OCI-LY3 (cell line): Measurements from ENCODE around the gene FRAT2.

Experiments
- H2AFZ ChIP-seq: fragments of 200-600, 300-600 bp; shearing (Covaris generic); 2 replicates; pipeline ENCODE4 v1.6.0; 2014; ENCODE audit warnings: antibody characterized with exemption, low read depth, low read length
- H3K27ac ChIP-seq: fragments of 200-600, 300-600 bp; sonication (generic); 2 replicates; pipeline ENCODE4 v1.5.1; 2014; ENCODE audit warnings: mild to moderate bottlenecking, low read length, moderate library complexity, mixed read lengths
- H3K27me3 ChIP-seq: fragments of 200-600, 300-600 bp; sonication (generic); 2 replicates; pipeline ENCODE4 v1.6.1; 2014; ENCODE audit warnings: low read depth, low read length, mixed read lengths
- H3K36me3 ChIP-seq: fragments of 200-600, 300-600 bp; sonication (generic); replicated peaks from 2 replicates; pipeline ENCODE3; 2014; ENCODE audit warnings: low read depth, low read length, mixed read lengths
- H3K4me1 ChIP-seq: fragments of 300-600, 200-600 bp; sonication (generic); 2 replicates; pipeline ENCODE4 v1.6.1; 2014; ENCODE audit warnings: low read length, mixed read lengths
- H3K4me2 ChIP-seq: fragments of 200-600, 300-600 bp; sonication (generic); 2 replicates; pipeline ENCODE4 v1.6.1; 2014; ENCODE audit warnings: low read length, mixed read lengths
- H3K4me3 ChIP-seq: fragments of 300-600, 200-600 bp; sonication (generic); 2 replicates; pipeline ENCODE4 v1.5.1; 2014; ENCODE audit warnings: antibody characterized with exemption, mild to moderate bottlenecking, low read length, moderate library complexity
- H3K79me2 ChIP-seq: fragments of 300-600, 200-600 bp; shearing (Covaris generic); 2 replicates; pipeline ENCODE4 v1.6.1; 2014; ENCODE audit warnings: mild to moderate bottlenecking, low read length, mixed read lengths
- H3K9ac ChIP-seq: fragments of 300-600, 200-600 bp; shearing (Covaris generic); 2 replicates; pipeline ENCODE4 v1.6.0; 2014; ENCODE audit warnings: mild to moderate bottlenecking, low read length, moderate library complexity
- H3K9me3 ChIP-seq: fragments of 200-600, 300-600 bp; shearing (Covaris generic); 2 replicates; pipeline ENCODE4 v1.6.1; 2014; ENCODE audit warnings: low read length, mixed read lengths; ENCODE audit not compliant: insufficient read depth
- H4K20me1 ChIP-seq: fragments of 200-600, 300-600 bp; sonication (generic); 2 replicates; pipeline ENCODE4 v1.6.1; 2016; ENCODE audit warnings: low read length, mixed read lengths; ENCODE audit not compliant: insufficient read depth
- EZH2phosphoT487 ChIP-seq: fragments of 200-600 bp; shearing (Covaris generic); IDR thresholded peaks from 2 replicates; pipeline ENCODE4 v1.6.1; 2018; ENCODE audit warnings: antibody characterized with exemption, mixed run types, low read depth
- TF ChIP-seq, protein P1 (sequence below): fragments of 200-600, 300-600 bp; sonication (generic); IDR thresholded peaks from 2 replicates; pipeline ENCODE4 v1.5.1; 2014; ENCODE audit warnings: antibody characterized with exemption, low read length, low read depth

The FRAT2 gene

DNA sequence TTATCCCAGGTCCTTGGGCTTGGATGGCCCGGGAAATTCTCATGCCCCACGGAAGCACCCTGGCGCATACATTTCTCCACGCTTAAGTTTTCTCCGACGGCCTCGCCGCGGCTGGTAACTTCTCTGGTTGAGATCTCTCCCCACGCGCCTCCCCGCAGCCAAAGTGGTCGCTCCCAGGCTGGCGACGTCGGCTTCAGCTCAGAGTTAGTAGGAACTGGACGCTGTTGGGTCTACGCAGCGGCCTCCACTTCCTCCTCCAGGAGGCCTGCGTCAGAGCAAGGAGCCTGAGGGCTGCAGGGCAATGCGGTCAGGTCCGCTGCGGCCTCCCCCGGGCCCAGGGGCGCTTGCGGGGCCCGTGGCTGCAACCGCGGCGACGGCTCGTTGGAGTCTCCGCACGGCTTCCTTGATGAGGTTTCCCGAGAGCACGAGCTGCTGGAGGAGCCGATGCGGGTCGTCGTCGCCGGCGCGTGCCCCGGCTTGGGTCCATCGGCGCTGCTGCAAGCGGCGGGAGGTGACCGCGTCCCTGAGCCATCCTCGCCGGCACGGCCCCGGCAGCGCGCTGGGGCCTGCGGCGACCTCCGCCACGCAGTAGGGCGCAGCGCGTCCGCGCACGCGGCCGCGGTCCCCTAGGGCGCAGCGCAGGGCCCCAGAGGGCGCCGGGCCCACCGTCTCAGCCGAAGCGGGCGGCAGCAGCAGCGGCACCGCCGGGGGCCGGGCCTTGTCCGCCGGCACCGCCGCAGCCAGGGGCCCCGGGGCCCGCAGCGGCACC is 744 bp downstream of the FRAT2 start:
- Histone ChIP-seq H4K20me1 (no peaks in the 10 kb centered on the region), H3K9ac (peak overlapping the region; percentile 76), H2AFZ (no peak overlapping the region), H3K36me3 (no peaks in the 10 kb centered on the region), H3K27me3 (peaks cover 20% of the 10 kb centered on the region), H3K4me3 (peak overlapping the region; percentile 90), H3K27ac (no peak overlapping the region), H3K4me1 (peaks cover 26% of the 10 kb centered on the region), H3K4me2 (peak overlapping the region; percentile 91), H3K9me3 (no peaks in the 10 kb centered on the region), H3K79me2 (peaks cover 16% of the 10 kb centered on the region)
- TF ChIP-seq EZH2phosphoT487, result no peak
- TF ChIP-seq, protein P1, sequence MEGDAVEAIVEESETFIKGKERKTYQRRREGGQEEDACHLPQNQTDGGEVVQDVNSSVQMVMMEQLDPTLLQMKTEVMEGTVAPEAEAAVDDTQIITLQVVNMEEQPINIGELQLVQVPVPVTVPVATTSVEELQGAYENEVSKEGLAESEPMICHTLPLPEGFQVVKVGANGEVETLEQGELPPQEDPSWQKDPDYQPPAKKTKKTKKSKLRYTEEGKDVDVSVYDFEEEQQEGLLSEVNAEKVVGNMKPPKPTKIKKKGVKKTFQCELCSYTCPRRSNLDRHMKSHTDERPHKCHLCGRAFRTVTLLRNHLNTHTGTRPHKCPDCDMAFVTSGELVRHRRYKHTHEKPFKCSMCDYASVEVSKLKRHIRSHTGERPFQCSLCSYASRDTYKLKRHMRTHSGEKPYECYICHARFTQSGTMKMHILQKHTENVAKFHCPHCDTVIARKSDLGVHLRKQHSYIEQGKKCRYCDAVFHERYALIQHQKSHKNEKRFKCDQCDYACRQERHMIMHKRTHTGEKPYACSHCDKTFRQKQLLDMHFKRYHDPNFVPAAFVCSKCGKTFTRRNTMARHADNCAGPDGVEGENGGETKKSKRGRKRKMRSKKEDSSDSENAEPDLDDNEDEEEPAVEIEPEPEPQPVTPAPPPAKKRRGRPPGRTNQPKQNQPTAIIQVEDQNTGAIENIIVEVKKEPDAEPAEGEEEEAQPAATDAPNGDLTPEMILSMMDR, result no peak

DNA sequence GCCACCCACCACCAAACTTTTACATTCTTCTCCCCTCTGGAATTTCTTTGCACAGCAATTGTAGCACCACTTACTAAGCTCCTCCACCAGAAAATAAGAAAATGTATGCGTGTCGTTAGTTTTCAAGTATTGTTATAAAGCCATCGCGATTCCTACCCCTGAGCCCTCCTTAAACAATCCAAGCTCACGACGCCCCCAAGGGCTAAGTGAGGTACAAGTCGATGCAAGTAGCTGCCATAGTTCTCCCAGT is 1.3 kb downstream of the FRAT2 start:
- no peak for TF ChIP-seq EZH2phosphoT487
- TF ChIP-seq, protein P1, result no peak
- Histone ChIP-seq H3K79me2 (peaks cover 16% of the 10 kb centered on the region), H3K4me3 (peak overlapping the region; percentile 90), H3K9ac (peak overlapping the region; percentile 76), H3K4me2 (peak overlapping the region; percentile 91), H3K4me1 (peaks cover 26% of the 10 kb centered on the region), H3K27ac (no peak overlapping the region), H2AFZ (no peak overlapping the region), H3K36me3 (no peaks in the 10 kb centered on the region), H3K9me3 (no peaks in the 10 kb centered on the region), H4K20me1 (no peaks in the 10 kb centered on the region), H3K27me3 (peaks cover 20% of the 10 kb centered on the region)

DNA sequence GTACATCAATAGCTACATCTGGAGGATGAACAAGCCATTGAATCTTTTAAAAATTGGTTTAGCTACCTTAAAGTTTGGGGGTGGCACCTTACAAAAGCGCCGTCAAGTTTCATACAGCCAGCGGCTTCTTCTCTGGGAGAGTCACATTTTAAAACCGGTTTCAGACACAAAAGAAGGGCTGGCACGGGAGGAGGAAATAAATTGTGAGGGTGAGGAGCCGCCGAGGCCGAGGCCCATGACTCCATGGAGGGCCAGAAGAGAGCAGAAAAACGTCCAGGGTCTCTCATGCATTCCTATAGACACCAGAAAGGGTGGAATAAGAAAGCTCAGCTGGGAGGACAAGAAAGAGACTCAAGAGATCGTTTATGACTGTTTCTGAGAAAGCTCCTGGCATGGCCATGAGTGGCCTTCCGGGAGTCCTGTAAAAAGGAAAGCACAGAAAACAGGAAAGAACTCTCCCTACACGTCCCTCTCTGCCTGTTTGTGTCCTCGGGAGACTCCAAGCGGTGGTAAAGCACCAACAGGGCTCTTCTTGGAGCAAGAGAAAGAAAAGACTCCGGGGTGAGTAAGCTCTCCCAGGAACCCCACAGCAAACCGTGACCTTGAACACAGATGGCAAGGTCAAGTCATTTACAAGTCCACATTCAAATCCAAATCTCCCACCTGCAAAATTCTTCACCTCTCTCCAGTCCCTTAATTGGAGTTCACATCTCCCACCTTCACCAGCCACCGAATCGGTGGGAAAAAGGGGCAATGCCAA is 1.8 kb downstream of the FRAT2 start:
- Histone ChIP-seq H3K27ac (no peak overlapping the region), H3K4me1 (peaks cover 26% of the 10 kb centered on the region), H3K9ac (no peak overlapping the region), H3K4me2 (peak overlapping the region; percentile 91), H3K27me3 (peaks cover 20% of the 10 kb centered on the region), H3K4me3 (peak overlapping the region; percentile 90; the same call in 1 of the 2 replicates), H3K36me3 (no peaks in the 10 kb centered on the region), H3K9me3 (no peaks in the 10 kb centered on the region), H4K20me1 (no peaks in the 10 kb centered on the region), H2AFZ (no peak overlapping the region), H3K79me2 (peaks cover 16% of the 10 kb centered on the region)
- TF ChIP-seq EZH2phosphoT487, result no peak
- TF ChIP-seq, protein P1, result no peak

DNA sequence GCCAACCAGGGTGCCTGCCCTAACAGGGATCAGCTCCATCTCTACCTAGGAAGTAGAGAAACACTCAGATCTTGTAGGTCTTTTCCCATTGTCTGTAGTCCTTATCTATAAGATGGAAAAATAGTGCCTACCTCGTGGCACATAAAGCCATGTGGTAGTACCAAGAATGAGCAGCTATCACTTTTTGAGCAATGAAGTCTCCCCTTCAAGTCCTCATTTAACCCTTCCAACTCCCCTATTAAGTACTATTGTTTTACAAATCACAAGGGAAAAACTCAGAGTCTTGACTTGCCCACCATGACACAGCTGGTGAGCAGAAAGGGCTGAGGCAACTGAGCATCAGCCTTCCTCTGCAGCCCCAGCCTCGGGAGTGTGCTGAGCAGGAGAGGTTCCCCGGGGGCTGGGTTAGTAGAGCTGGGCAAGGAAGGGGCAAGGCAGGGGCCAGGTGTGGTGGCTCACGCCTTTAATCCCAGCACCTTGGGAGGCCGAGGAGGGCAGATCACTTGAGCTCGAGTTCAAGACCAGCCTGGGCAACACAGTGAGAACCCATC is 3.3 kb downstream of the FRAT2 start:
- H4K20me1 ChIP-seq, result no peaks in the 10 kb centered on the region
- no peak overlapping the region for H3K27ac ChIP-seq
- H3K9ac ChIP-seq, result no peak overlapping the region
- peaks cover 5% of the 10 kb centered on the region for H3K27me3 ChIP-seq
- H3K4me3 ChIP-seq, result no peak overlapping the region
- no peak overlapping the region for H3K4me2 ChIP-seq
- H3K4me1 ChIP-seq, result peaks cover 18% of the 10 kb centered on the region
- H2AFZ ChIP-seq, result no peak overlapping the region
- no peaks in the 10 kb centered on the region for H3K36me3 ChIP-seq
- H3K79me2 ChIP-seq, result peaks cover 16% of the 10 kb centered on the region
- no peak for TF ChIP-seq EZH2phosphoT487
- TF ChIP-seq, protein P1, result no peak
- H3K9me3 ChIP-seq, result no peaks in the 10 kb centered on the region
